ENCODE results near the gene SH3BGRL. TPM values are rescaled to one million over a fixed set of nuclear protein-coding genes. Genes with fewer than 3 reads are reported as not detected.

SH3BGRL gene
- total RNA-seq, 1 experiment from 2014 or later = 26.4 TPM

- peak overlapping the region; percentile 91 for H3K4me2 ChIP-seq (ENCODE audit: low read length)
- H2AFZ ChIP-seq (ENCODE audit: low read length) = peak overlapping the region; percentile 91
- ChIA-PET CTCF (interaction anchor here (0.6 to 0.8 kb wide), 2 partner anchors 27 to 321 kb away, joined by 3 read pairs; no protein-coding TSS in a partner anchor), POLR2A (ENCODE audit: unreplicated experiment) (no interaction called here)
- H3K9ac ChIP-seq (ENCODE audit: low read length) = peak overlapping the region; percentile 69
- peaks cover 15% of the 10 kb centered on the region; the same call in 1 of the 2 replicates for H3K79me2 ChIP-seq (ENCODE audit: low read length)
- no peaks in the 10 kb centered on the region for H4K20me1 ChIP-seq (ENCODE audit: low read length)
- H3K4me1 ChIP-seq (ENCODE audit: insufficient read depth, low read length) = peaks cover 6% of the 10 kb centered on the region; the same call in 1 of the 2 replicates
- BruUV-seq (replicated peaks) = no TSS peak
- H3K27me3 ChIP-seq (ENCODE audit: low read length) = no peaks in the 10 kb centered on the region
- intact Hi-C loops (cut with micrococcal nuclease) = loop anchor here (5.0 kb wide), 1 partner anchor 86 kb away; no protein-coding TSS in a partner anchor
- no peaks in the 10 kb centered on the region for H3F3A ChIP-seq (ENCODE audit: low read length, unreplicated experiment)
- H3K4me3 ChIP-seq (ENCODE audit: low read length) = peak overlapping the region; percentile 83
- no peaks in the 10 kb centered on the region for H3K9me3 ChIP-seq (ENCODE audit: low read length)
- H3K9me2 ChIP-seq (replicated peaks; ENCODE audit: low read length) = no peaks in the 10 kb centered on the region
- peak overlapping the region; percentile 33 for H3K27ac ChIP-seq (ENCODE audit: low read length)
- ATAC-seq (no peak), DNase-seq (no peak)
- no peaks in the 10 kb centered on the region for H3K36me3 ChIP-seq (ENCODE audit: low read depth, low read length)
- TF ChIP-seq EZH2 (IDR thresholded peaks at IDR 0.05; ENCODE audit: low read length, unreplicated experiment) = no peak
- TF ChIP-seq, protein P1, sequence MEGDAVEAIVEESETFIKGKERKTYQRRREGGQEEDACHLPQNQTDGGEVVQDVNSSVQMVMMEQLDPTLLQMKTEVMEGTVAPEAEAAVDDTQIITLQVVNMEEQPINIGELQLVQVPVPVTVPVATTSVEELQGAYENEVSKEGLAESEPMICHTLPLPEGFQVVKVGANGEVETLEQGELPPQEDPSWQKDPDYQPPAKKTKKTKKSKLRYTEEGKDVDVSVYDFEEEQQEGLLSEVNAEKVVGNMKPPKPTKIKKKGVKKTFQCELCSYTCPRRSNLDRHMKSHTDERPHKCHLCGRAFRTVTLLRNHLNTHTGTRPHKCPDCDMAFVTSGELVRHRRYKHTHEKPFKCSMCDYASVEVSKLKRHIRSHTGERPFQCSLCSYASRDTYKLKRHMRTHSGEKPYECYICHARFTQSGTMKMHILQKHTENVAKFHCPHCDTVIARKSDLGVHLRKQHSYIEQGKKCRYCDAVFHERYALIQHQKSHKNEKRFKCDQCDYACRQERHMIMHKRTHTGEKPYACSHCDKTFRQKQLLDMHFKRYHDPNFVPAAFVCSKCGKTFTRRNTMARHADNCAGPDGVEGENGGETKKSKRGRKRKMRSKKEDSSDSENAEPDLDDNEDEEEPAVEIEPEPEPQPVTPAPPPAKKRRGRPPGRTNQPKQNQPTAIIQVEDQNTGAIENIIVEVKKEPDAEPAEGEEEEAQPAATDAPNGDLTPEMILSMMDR (conservative IDR thresholded peaks at IDR 0.05; ENCODE audit: low read depth, low read length) = no peak
- no peak for TF ChIP-seq EZH2phosphoT487 (IDR thresholded peaks at IDR 0.05; ENCODE audit: borderline replicate concordance, low read length)
These were observed 831 bp upstream of the SH3BGRL start for GRCh38 chrX:81201071-81201470.

DNA sequence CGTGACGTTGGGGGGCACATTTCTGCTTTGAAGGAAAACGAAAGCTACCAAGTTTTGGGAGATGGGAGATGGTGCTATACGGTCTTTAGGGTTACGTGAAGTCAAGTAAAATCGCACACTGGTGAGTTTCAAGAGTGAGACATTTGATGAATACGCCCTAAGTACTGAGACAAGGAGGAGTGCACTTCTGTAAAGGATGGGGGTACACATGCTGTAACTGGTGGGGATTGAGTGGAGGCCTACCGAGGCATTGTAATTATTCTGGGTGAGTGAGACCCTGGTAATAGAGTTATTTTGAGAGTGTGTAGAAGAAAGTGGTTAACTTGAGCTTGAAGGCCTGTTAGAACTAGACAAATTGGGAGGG is 536 bp downstream of the SH3BGRL start:
- DNase-seq (no peak), ATAC-seq (peak; percentile 26)
- POLR2A ChIA-PET (ENCODE audit: unreplicated experiment) = interaction anchor here (0.6 kb wide), 1 partner anchor 128 kb away, joined by 3 read pairs; no protein-coding TSS in a partner anchor
- peak overlapping the region; percentile 91 for H3K4me2 ChIP-seq (ENCODE audit: low read length)
- TF ChIP-seq EZH2 (IDR thresholded peaks at IDR 0.05; ENCODE audit: low read length, unreplicated experiment) = no peak
- TF ChIP-seq, protein P1 (conservative IDR thresholded peaks at IDR 0.05; ENCODE audit: low read depth, low read length) = no peak
- no peaks in the 10 kb centered on the region for H4K20me1 ChIP-seq (ENCODE audit: low read length)
- CTCF ChIA-PET = no interaction called here
- H3K9me2 ChIP-seq (replicated peaks; ENCODE audit: low read length) = no peaks in the 10 kb centered on the region
- H2AFZ ChIP-seq (ENCODE audit: low read length) = peak overlapping the region; percentile 91
- H3K4me1 ChIP-seq (ENCODE audit: insufficient read depth, low read length) = peaks cover 6% of the 10 kb centered on the region; the same call in 1 of the 2 replicates
- no TSS peak for BruUV-seq (replicated peaks)
- H3K4me3 ChIP-seq (ENCODE audit: low read length) = peak overlapping the region; percentile 83
- H3K27ac ChIP-seq (ENCODE audit: low read length) = peak overlapping the region; percentile 5; the same call in 1 of the 2 replicates
- H3F3A ChIP-seq (ENCODE audit: low read length, unreplicated experiment) = no peaks in the 10 kb centered on the region
- no peaks in the 10 kb centered on the region for H3K9me3 ChIP-seq (ENCODE audit: low read length)
- H3K9ac ChIP-seq (ENCODE audit: low read length) = peak overlapping the region; percentile 69
- H3K27me3 ChIP-seq (ENCODE audit: low read length) = no peaks in the 10 kb centered on the region
- peaks cover 15% of the 10 kb centered on the region; the same call in 1 of the 2 replicates for H3K79me2 ChIP-seq (ENCODE audit: low read length)
- intact Hi-C loops (cut with micrococcal nuclease) = loop anchor here (5.0 kb wide), 1 partner anchor 85 kb away; no protein-coding TSS in a partner anchor
- no peaks in the 10 kb centered on the region for H3K36me3 ChIP-seq (ENCODE audit: low read depth, low read length)

GRCh38 chrX:81202943-81203342 is 1.0 kb downstream of the SH3BGRL start:
- H3K9me2 ChIP-seq (replicated peaks; ENCODE audit: low read length) = no peaks in the 10 kb centered on the region
- peaks cover 6% of the 10 kb centered on the region; the same call in 1 of the 2 replicates for H3K4me1 ChIP-seq (ENCODE audit: insufficient read depth, low read length)
- H3K9me3 ChIP-seq (ENCODE audit: low read length) = no peaks in the 10 kb centered on the region
- no peaks in the 10 kb centered on the region for H3K36me3 ChIP-seq (ENCODE audit: low read depth, low read length)
- TF ChIP-seq EZH2 (IDR thresholded peaks at IDR 0.05; ENCODE audit: low read length, unreplicated experiment) (no peak), EZH2phosphoT487 (IDR thresholded peaks at IDR 0.05; ENCODE audit: borderline replicate concordance, low read length) (no peak)
- TF ChIP-seq, protein P1 (conservative IDR thresholded peaks at IDR 0.05; ENCODE audit: low read depth, low read length) = no peak
- H3F3A ChIP-seq (ENCODE audit: low read length, unreplicated experiment) = no peaks in the 10 kb centered on the region
- intact Hi-C loops (cut with micrococcal nuclease) = loop anchor here (5.0 kb wide), 1 partner anchor 84 kb away; no protein-coding TSS in a partner anchor
- H3K9ac ChIP-seq (ENCODE audit: low read length) = peak overlapping the region; percentile 69; the same call in 1 of the 2 replicates
- peaks cover 15% of the 10 kb centered on the region; the same call in 1 of the 2 replicates for H3K79me2 ChIP-seq (ENCODE audit: low read length)
- ChIA-PET CTCF (no interaction called here), POLR2A (ENCODE audit: unreplicated experiment) (no interaction called here)
- H4K20me1 ChIP-seq (ENCODE audit: low read length) = no peaks in the 10 kb centered on the region
- H3K27me3 ChIP-seq (ENCODE audit: low read length) = no peaks in the 10 kb centered on the region
- ATAC-seq (no peak), DNase-seq (no peak)
- H3K4me3 ChIP-seq (ENCODE audit: low read length) = peak overlapping the region; percentile 83
- H2AFZ ChIP-seq (ENCODE audit: low read length) = 0 out of 2 replicates have a peak overlapping the region, but pooled peaks have one; percentile 91
- H3K4me2 ChIP-seq (ENCODE audit: low read length) = peak overlapping the region; percentile 91
- H3K27ac ChIP-seq (ENCODE audit: low read length) = no peak overlapping the region
- no TSS peak for BruUV-seq (replicated peaks)
